HEK293 (cell line): Measurements from ENCODE around the gene APBB2.

Source experiments
- CTCF ChIP-seq: fragments of 450-650 bp; formaldehyde crosslinking; IDR thresholded peaks from 2 replicates; pipeline ENCODE4 v1.5.1; 2016; ENCODE audit warnings: missing biosample characterization, missing genetic modification characterization
- FEZF1 ChIP-seq: fragments of 450-650 bp; formaldehyde crosslinking; IDR thresholded peaks from 2 replicates; pipeline ENCODE4 v1.5.1; 2016; ENCODE audit warnings: missing biosample characterization, missing genetic modification characterization
- GLI2 ChIP-seq: fragments of 450-650 bp; formaldehyde crosslinking; IDR thresholded peaks from 2 replicates; pipeline ENCODE4; 2017; ENCODE audit warnings: missing biosample characterization, missing genetic modification characterization, low read depth, borderline replicate concordance
- KLF16 ChIP-seq: fragments of 450-650 bp; formaldehyde crosslinking; IDR thresholded peaks from 2 replicates; pipeline ENCODE4 v1.5.1; 2017; ENCODE audit warnings: missing biosample characterization, missing genetic modification characterization
- ZBTB1 ChIP-seq: fragments of 450-650 bp; formaldehyde crosslinking; IDR thresholded peaks from 2 replicates; pipeline ENCODE4 v1.5.1; 2016; ENCODE audit warnings: missing biosample characterization, missing genetic modification characterization
- ZBTB7A ChIP-seq: fragments of 450-650 bp; formaldehyde crosslinking; IDR thresholded peaks from 2 replicates; pipeline ENCODE4 v1.5.1; 2016; ENCODE audit warnings: low read depth, missing biosample characterization, missing genetic modification characterization
- ZNF121 ChIP-seq: fragments of 450-650 bp; formaldehyde crosslinking; IDR thresholded peaks from 2 replicates; pipeline ENCODE4 v1.5.1; 2016; ENCODE audit warnings: missing biosample characterization, missing genetic modification characterization
- ZNF513 ChIP-seq: fragments of 450-650 bp; IDR thresholded peaks from 2 replicates; pipeline ENCODE4 v1.5.1; 2018; ENCODE audit warnings: missing biosample characterization, missing genetic modification characterization
- ZNF658 ChIP-seq: fragments of 450-650 bp; formaldehyde crosslinking; IDR thresholded peaks from 2 replicates; pipeline ENCODE4; 2016; ENCODE audit warnings: missing biosample characterization, missing genetic modification characterization

GRCh38 chr4:41178372-41179370 is 35.7 kb downstream of the APBB2 start:
- TF ChIP-seq CTCF (tag by site-specific recombination), result no peak
- TF ChIP-seq ZNF658, result no peak
- TF ChIP-seq FEZF1, result no peak
- TF ChIP-seq ZBTB7A, result no peak
- TF ChIP-seq KLF16 (tag by site-specific recombination), result no peak
- TF ChIP-seq ZNF121 (tag by site-specific recombination), result no peak
- TF ChIP-seq ZNF513 (tag by site-specific recombination), result no peak
- TF ChIP-seq ZBTB1, result no peak
- TF ChIP-seq GLI2, result no peak
